HG02885 (cell line): ENCODE measurements around the gene SMIM45.
"Not testable (repeated sequence)": the region's sequence is repeated elsewhere in the genome, so short reads cannot be mapped to it uniquely, and the experiment has no call there.

Source experiments
- ATAC-seq: cut with Tn5 transposase; IDR thresholded peaks from one replicate; pipeline ENCODE4 v1.9.1; 2021; ENCODE audit warnings: mild to moderate bottlenecking; ENCODE audit not compliant: unreplicated experiment, poor library complexity

Gene SMIM45

GRCh38 chr22:41933411-41934177 is 18.4 kb upstream of the SMIM45 start:
- ATAC-seq: no peak

- no peak for ATAC-seq
Measured at GRCh38 chr22:41934284-41935014, 17.5 kb upstream of the SMIM45 start.

- no peak for ATAC-seq
Measured at GRCh38 chr22:41935015-41935351, 17.0 kb upstream of the SMIM45 start.

- no peak for ATAC-seq
Measured at GRCh38 chr22:41935509-41935908, 16.4 kb upstream of the SMIM45 start.

- ATAC-seq: no peak
Measured at GRCh38 chr22:41936894-41937169, 15.1 kb upstream of the SMIM45 start.

- ATAC-seq: peak; percentile 62
Measured at GRCh38 chr22:41939981-41940831, 11.7 kb upstream of the SMIM45 start.

- ATAC-seq: peak; percentile 47
Measured at GRCh38 chr22:41940832-41941765, 10.9 kb upstream of the SMIM45 start.

- ATAC-seq: no peak
Measured at GRCh38 chr22:41943661-41944209, 8.2 kb upstream of the SMIM45 start.

GRCh38 chr22:41946629-41947423 is 5.1 kb upstream of the SMIM45 start, which contains the start of gene CENPM:
TSS of gene CENPM (minus strand) at chr22:41947152. CDS start at chr22:41947076, 76 bp downstream.
- peak; percentile 85 for ATAC-seq

GRCh38 chr22:41947424-41948080 is 4.4 kb upstream of the SMIM45 start:
- no peak for ATAC-seq

- ATAC-seq: no peak
Measured at GRCh38 chr22:41948142-41948541, 3.8 kb upstream of the SMIM45 start.

- not testable (repeated sequence) for ATAC-seq
Measured at GRCh38 chr22:41948928-41949296, 3.0 kb upstream of the SMIM45 start.

GRCh38 chr22:41949297-41949965 is 2.5 kb upstream of the SMIM45 start:
- no peak for ATAC-seq

GRCh38 chr22:41952713-41953112 is 763 bp downstream of the SMIM45 start:
- no peak for ATAC-seq

- no peak for ATAC-seq
Measured at GRCh38 chr22:41957941-41958556, 6.1 kb downstream of the SMIM45 start.

- ATAC-seq: no peak
Measured at GRCh38 chr22:41963453-41964111, 11.6 kb downstream of the SMIM45 start.

- ATAC-seq: no peak
Measured at GRCh38 chr22:41964112-41964491, 12.2 kb downstream of the SMIM45 start.
